Subcutaneous abdominal adipose tissue (tissue), 5 donors: Measurements from ENCODE around the gene RPL26.
A peak's percentile ranks its signal among the peaks of the same experiment; 100 is the strongest.

ENCODE experiments used
- H3K27ac ChIP-seq: one replicate; pipeline ENCODE4 v1.7.0; 2013; ENCODE audit warnings: low read depth, mild to moderate bottlenecking, inconsistent platforms, low read length, moderate library complexity
- H3K27me3 ChIP-seq, 5 donors: one replicate each; pipeline ENCODE4 v1.7.0; 2013; ENCODE audit warnings: low read length in 5 of 5, inconsistent platforms in 1 of 5; ENCODE audit not compliant: control insufficient read depth in 5 of 5, insufficient read depth in 4 of 5
- H3K36me3 ChIP-seq, 5 donors: one replicate each; pipeline ENCODE4 v1.7.0; 2013; ENCODE audit warnings: low read length in 5 of 5; ENCODE audit not compliant: control insufficient read depth in 5 of 5, insufficient read depth in 5 of 5
- H3K4me1 ChIP-seq, 5 donors: one replicate each; pipeline ENCODE4 v1.7.0; 2013; ENCODE audit warnings: low read length in 5 of 5, mild to moderate bottlenecking in 3 of 5, moderate library complexity in 1 of 5; ENCODE audit not compliant: control insufficient read depth in 5 of 5, insufficient read depth in 5 of 5
- H3K4me3 ChIP-seq, 5 donors: one replicate each; pipeline ENCODE4 v1.7.0; 2013; ENCODE audit warnings: low read length in 5 of 5, low read depth in 1 of 5
- H3K9ac ChIP-seq, 5 donors: one replicate each; pipeline ENCODE4 v1.7.0; 2013; ENCODE audit warnings: low read length in 5 of 5, mild to moderate bottlenecking in 4 of 5, moderate library complexity in 3 of 5
- H3K9me3 ChIP-seq, 5 donors: one replicate each; pipeline ENCODE4 v1.7.0; 2013; ENCODE audit warnings: low read length in 5 of 5; ENCODE audit not compliant: control insufficient read depth in 5 of 5
- donor health status: healthy.
- donor health status: healthy.
- donor health status: healthy.
- donor health status: healthy.
- donor health status: healthy.

The RPL26 gene

DNA sequence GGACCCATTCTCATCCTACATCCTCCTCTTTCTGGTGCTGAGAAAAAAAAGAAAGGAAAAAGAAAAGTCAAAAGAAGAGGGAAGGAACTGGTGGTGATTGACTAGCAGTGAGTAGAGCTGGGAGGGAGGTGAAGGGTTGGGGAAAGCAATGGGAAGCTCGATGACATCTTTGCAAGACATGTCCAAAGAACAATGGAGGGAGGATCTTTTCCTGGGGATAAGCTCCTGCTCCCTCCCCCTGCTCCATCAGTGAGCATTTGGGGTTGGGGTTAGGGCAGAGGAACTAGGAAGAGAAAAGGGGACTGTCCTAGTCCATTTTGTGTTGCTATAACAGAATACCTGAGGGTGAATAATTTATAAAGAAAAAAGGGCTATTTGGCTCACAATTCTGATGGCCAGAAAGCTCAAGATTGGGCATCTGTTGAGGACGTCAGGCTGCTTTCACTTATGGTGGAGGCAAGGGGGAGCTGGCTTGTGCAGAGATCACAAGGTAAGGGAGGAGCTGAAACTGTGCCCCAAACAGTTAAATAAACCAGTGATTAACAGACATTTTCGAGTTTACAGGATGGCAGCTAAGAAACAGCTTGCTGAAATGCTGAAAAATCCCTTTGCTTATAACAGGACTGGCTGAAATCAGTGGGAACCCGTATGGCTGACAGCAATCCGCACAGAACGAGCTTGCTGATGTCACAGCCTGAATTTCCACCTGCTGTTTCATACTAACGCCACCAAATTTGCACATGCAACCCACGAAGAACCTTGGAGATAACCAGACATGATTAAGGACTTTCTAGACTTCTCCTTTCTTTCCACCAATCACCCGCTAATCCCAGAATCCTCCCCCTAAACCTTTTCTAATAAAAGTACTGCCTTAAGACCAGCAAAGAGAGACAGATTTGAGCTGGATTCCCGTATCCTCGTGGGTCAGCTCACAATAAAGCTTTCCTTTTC, 44.9 kb downstream of the RPL26 start:
- Histone ChIP-seq H3K4me1 (peaks cover 0 to 13% (median 8%) of the 10 kb centered on the region in 5 donors), H3K27me3 (peaks cover 0 to 3% (median 0%) of the 10 kb centered on the region in 5 donors), H3K9me3 (no peaks in the 10 kb centered on the region), H3K9ac (peak overlapping the region in 1 of 5 donors; percentile 31), H3K4me3 (peak overlapping the region in 3 of 5 donors; percentile 25 to 42 (median 32)), H3K36me3 (no peaks in the 10 kb centered on the region), H3K27ac (no peak overlapping the region)

DNA sequence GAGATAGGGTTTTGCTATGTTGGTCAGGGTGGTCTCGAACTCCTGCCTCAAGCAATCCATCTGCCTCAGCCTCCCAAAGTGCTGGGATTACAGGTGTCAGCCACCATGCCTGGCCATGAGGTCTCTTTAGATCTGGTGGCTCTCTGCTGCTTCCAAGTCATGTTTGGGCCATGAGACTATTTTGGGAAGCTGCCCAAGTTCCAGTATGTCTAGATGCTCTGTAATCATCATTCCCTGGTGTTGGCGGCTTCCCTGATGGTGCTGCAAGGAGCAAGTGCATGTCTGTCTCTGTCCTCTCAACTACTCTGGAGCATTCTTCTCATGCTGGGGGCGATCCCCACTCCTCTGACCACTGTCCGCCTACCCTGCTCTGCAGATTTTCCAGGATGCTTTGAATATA, 49.7 kb downstream of the RPL26 start:
- H3K27me3 ChIP-seq, result peaks cover 0 to 6% (median 3%) of the 10 kb centered on the region in 5 donors
- H3K9me3 ChIP-seq, result peaks cover 0 to 2% (median 0%) of the 10 kb centered on the region in 5 donors
- H3K9ac ChIP-seq, result no peak overlapping the region
- no peak overlapping the region for H3K27ac ChIP-seq
- no peak overlapping the region for H3K4me3 ChIP-seq
- H3K36me3 ChIP-seq, result no peaks in the 10 kb centered on the region
- H3K4me1 ChIP-seq, result peaks cover 0 to 7% (median 4%) of the 10 kb centered on the region in 5 donors

DNA sequence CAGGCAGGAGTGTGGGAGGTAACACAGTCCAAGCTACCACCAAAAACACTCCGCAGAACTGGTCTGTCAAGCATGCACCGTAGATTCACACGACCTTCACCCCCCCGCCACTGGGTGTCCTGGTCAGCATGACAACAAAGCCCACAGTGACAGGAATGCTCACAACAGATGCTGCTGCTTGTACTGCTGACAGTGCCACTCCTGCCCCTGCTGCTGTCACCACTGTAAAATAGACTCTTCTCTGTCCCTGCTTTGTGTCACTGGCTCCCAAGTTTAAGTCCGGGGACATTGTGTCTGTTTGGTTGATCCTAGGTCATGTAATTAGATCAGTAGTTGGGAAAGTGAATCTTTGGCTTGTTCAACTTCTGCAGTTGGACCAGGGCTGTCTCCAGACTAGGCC, 50.3 kb downstream of the RPL26 start:
- H3K4me1 ChIP-seq, result peaks cover 0 to 6% (median 0%) of the 10 kb centered on the region in 5 donors
- H3K9me3 ChIP-seq, result peaks cover 0 to 2% (median 0%) of the 10 kb centered on the region in 5 donors
- no peak overlapping the region for H3K9ac ChIP-seq
- peaks cover 0 to 6% (median 3%) of the 10 kb centered on the region in 5 donors for H3K27me3 ChIP-seq
- H3K36me3 ChIP-seq, result no peaks in the 10 kb centered on the region
- H3K27ac ChIP-seq, result no peak overlapping the region
- no peak overlapping the region for H3K4me3 ChIP-seq

DNA sequence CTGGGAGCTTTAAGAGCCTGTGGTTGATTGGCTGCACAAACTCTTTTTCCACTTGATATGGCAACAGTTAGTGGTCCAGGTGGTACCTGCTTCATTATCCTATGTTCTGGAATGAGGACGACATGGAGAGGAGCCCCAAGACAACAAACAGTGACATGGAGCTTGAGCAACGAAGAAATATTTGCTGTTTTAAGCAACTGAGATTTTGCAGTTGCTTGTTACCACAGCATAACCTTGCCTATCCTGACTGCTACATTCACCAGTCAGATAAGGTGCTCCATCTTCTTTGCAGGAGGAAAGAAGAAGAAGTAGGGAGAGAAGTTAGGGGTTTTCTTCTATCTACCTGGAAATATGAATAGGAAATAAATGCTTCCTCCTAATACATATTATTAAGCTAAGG, 50.9 kb downstream of the RPL26 start:
- Histone ChIP-seq H3K4me1 (peaks cover 0 to 9% (median 4%) of the 10 kb centered on the region in 5 donors), H3K4me3 (no peak overlapping the region), H3K36me3 (no peaks in the 10 kb centered on the region), H3K27ac (no peak overlapping the region), H3K27me3 (peaks cover 0 to 9% (median 4%) of the 10 kb centered on the region in 5 donors), H3K9me3 (peaks cover 0 to 2% (median 0%) of the 10 kb centered on the region in 5 donors), H3K9ac (no peak overlapping the region)
